Measurements from ENCODE around the gene MACO1.
A peak's percentile ranks its signal among the peaks of the same experiment; 100 is the strongest.

MACO1 gene

GRCh38 chr1:25461849-25462248 lies 31.2 kb downstream of the MACO1 start:
- Histone ChIP-seq H3K9ac (ENCODE audit: low read length) (no peak overlapping the region), H3K4me1 (ENCODE audit: low read length) (peaks cover 4% of the 10 kb centered on the region; the same call in 1 of the 2 replicates), H3F3A (ENCODE audit: insufficient read depth, low read length) (peaks cover 4% of the 10 kb centered on the region), H3K36me3 (replicated peaks; ENCODE audit: insufficient read depth, low read length) (no peaks in the 10 kb centered on the region), H3K4me3 (ENCODE audit: low read length) (no peak overlapping the region), H3K9me2 (replicated peaks; ENCODE audit: insufficient read depth, low read length) (no peaks in the 10 kb centered on the region), H3K4me2 (ENCODE audit: low read depth, low read length) (no peak overlapping the region), H4K20me1 (ENCODE audit: insufficient read depth, low read length) (no peaks in the 10 kb centered on the region), H3K27me3 (replicated peaks; ENCODE audit: insufficient read depth, low read length) (no peaks in the 10 kb centered on the region), H3K79me2 (ENCODE audit: low read length) (no peaks in the 10 kb centered on the region), H3K27ac (ENCODE audit: low read length) (no peak overlapping the region), H2AFZ (ENCODE audit: low read length) (no peak overlapping the region), H3K9me3 (replicated peaks; ENCODE audit: insufficient read depth, low read length) (no peaks in the 10 kb centered on the region)
- TF ChIP-seq EZH2phosphoT487 (IDR thresholded peaks at IDR 0.05; ENCODE audit: low read length) (no peak), EZH2 (optimal IDR thresholded peaks at IDR 0.05; ENCODE audit: low read depth, low read length) (no peak), CTCF (IDR thresholded peaks at IDR 0.05; ENCODE audit: low read length) (no peak)
- DNase-seq: no peak

GRCh38 chr1:25462732-25463131 lies 32.0 kb downstream of the MACO1 start:
- no peaks in the 10 kb centered on the region for H3K9me3 ChIP-seq (replicated peaks; ENCODE audit: insufficient read depth, low read length)
- H3K4me2 ChIP-seq (ENCODE audit: low read depth, low read length): no peak overlapping the region
- H3K4me1 ChIP-seq (ENCODE audit: low read length): peaks cover 10% of the 10 kb centered on the region
- H3F3A ChIP-seq (ENCODE audit: insufficient read depth, low read length): peaks cover 6% of the 10 kb centered on the region
- H2AFZ ChIP-seq (ENCODE audit: low read length): no peak overlapping the region
- no peaks in the 10 kb centered on the region for H3K36me3 ChIP-seq (replicated peaks; ENCODE audit: insufficient read depth, low read length)
- DNase-seq: no peak
- H4K20me1 ChIP-seq (ENCODE audit: insufficient read depth, low read length): no peaks in the 10 kb centered on the region
- TF ChIP-seq CTCF (IDR thresholded peaks at IDR 0.05; ENCODE audit: low read length) (no peak), EZH2phosphoT487 (IDR thresholded peaks at IDR 0.05; ENCODE audit: low read length) (no peak), EZH2 (optimal IDR thresholded peaks at IDR 0.05; ENCODE audit: low read depth, low read length) (no peak)
- no peaks in the 10 kb centered on the region for H3K79me2 ChIP-seq (ENCODE audit: low read length)
- H3K4me3 ChIP-seq (ENCODE audit: low read length): no peak overlapping the region
- H3K9me2 ChIP-seq (replicated peaks; ENCODE audit: insufficient read depth, low read length): no peaks in the 10 kb centered on the region
- no peak overlapping the region for H3K9ac ChIP-seq (ENCODE audit: low read length)
- no peak overlapping the region for H3K27ac ChIP-seq (ENCODE audit: low read length)
- no peaks in the 10 kb centered on the region for H3K27me3 ChIP-seq (replicated peaks; ENCODE audit: insufficient read depth, low read length)

GRCh38 chr1:25467193-25467592 lies 36.5 kb downstream of the MACO1 start:
- H3F3A ChIP-seq (ENCODE audit: insufficient read depth, low read length): peaks cover 6% of the 10 kb centered on the region
- no peak overlapping the region for H3K9ac ChIP-seq (ENCODE audit: low read length)
- H3K9me2 ChIP-seq (replicated peaks; ENCODE audit: insufficient read depth, low read length): no peaks in the 10 kb centered on the region
- H3K36me3 ChIP-seq (replicated peaks; ENCODE audit: insufficient read depth, low read length): no peaks in the 10 kb centered on the region
- H3K9me3 ChIP-seq (replicated peaks; ENCODE audit: insufficient read depth, low read length): no peaks in the 10 kb centered on the region
- H3K79me2 ChIP-seq (ENCODE audit: low read length): peaks cover 15% of the 10 kb centered on the region
- H3K4me1 ChIP-seq (ENCODE audit: low read length): peaks cover 15% of the 10 kb centered on the region
- peak overlapping the region; percentile 17; the same call in 1 of the 2 replicates for H3K27ac ChIP-seq (ENCODE audit: low read length)
- H3K4me2 ChIP-seq (ENCODE audit: low read depth, low read length): peak overlapping the region; percentile 18; the same call in 1 of the 2 replicates
- peak; percentile 82 for DNase-seq
- no peak overlapping the region for H2AFZ ChIP-seq (ENCODE audit: low read length)
- no peaks in the 10 kb centered on the region for H4K20me1 ChIP-seq (ENCODE audit: insufficient read depth, low read length)
- TF ChIP-seq CTCF (IDR thresholded peaks at IDR 0.05; ENCODE audit: low read length): no peak
- no peak for TF ChIP-seq EZH2 (optimal IDR thresholded peaks at IDR 0.05; ENCODE audit: low read depth, low read length)
- no peak for TF ChIP-seq EZH2phosphoT487 (IDR thresholded peaks at IDR 0.05; ENCODE audit: low read length)
- no peaks in the 10 kb centered on the region for H3K27me3 ChIP-seq (replicated peaks; ENCODE audit: insufficient read depth, low read length)
- no peak overlapping the region for H3K4me3 ChIP-seq (ENCODE audit: low read length)

All from MM.1S (cell line).